ENCODE measurements around the gene TRA2A. TPM values are rescaled to one million over a fixed set of nuclear protein-coding genes. Genes with fewer than 3 reads are reported as not detected.

TRA2A gene
- total RNA-seq, 1 donor from 2014 or later: 162 TPM

- Mint-ChIP-seq H3K9me3 (no peaks in the 10 kb centered on the region), H3K36me3 (no peaks in the 10 kb centered on the region), H3K4me3 (no peak overlapping the region), H3K27me3 (ENCODE audit: low read depth) (peaks cover 2% of the 10 kb centered on the region), H3K27ac (no peak overlapping the region), H3K4me1 (no peaks in the 10 kb centered on the region)
- no peak for DNase-seq (ENCODE audit: low spot score in 2 of 2, unreplicated experiment in 2 of 2)
- TF ChIP-seq CTCF (IDR thresholded peaks at IDR 0.05; ENCODE audit: unreplicated experiment): no peak
These were observed 13.7 kb upstream of the TRA2A start for GRCh38 chr7:23545493-23545892.

GRCh38 chr7:23544913-23545354 lies 13.2 kb upstream of the TRA2A start:
- Mint-ChIP-seq H3K27ac (no peak overlapping the region), H3K4me3 (no peak overlapping the region), H3K27me3 (ENCODE audit: low read depth) (peaks cover 2% of the 10 kb centered on the region), H3K36me3 (no peaks in the 10 kb centered on the region), H3K9me3 (no peaks in the 10 kb centered on the region), H3K4me1 (no peaks in the 10 kb centered on the region)
- no peak for DNase-seq (ENCODE audit: low spot score in 2 of 2, unreplicated experiment in 2 of 2)
- no peak for TF ChIP-seq CTCF (IDR thresholded peaks at IDR 0.05; ENCODE audit: unreplicated experiment)

GRCh38 chr7:23542752-23543151 lies 11.0 kb upstream of the TRA2A start:
- Mint-ChIP-seq H3K9me3 (no peaks in the 10 kb centered on the region), H3K36me3 (no peaks in the 10 kb centered on the region), H3K27ac (no peak overlapping the region), H3K4me3 (no peak overlapping the region), H3K4me1 (no peaks in the 10 kb centered on the region), H3K27me3 (ENCODE audit: low read depth) (no peaks in the 10 kb centered on the region)
- DNase-seq (ENCODE audit: low spot score in 2 of 2, unreplicated experiment in 2 of 2): no peak
- no peak for TF ChIP-seq CTCF (IDR thresholded peaks at IDR 0.05; ENCODE audit: unreplicated experiment)

- Mint-ChIP-seq H3K36me3 (no peaks in the 10 kb centered on the region), H3K9me3 (no peaks in the 10 kb centered on the region), H3K27ac (no peak overlapping the region), H3K27me3 (ENCODE audit: low read depth) (no peaks in the 10 kb centered on the region), H3K4me1 (no peaks in the 10 kb centered on the region), H3K4me3 (no peak overlapping the region)
- no peak for DNase-seq (ENCODE audit: low spot score in 2 of 2, unreplicated experiment in 2 of 2)
- TF ChIP-seq CTCF (IDR thresholded peaks at IDR 0.05; ENCODE audit: unreplicated experiment): no peak
These were observed 7.7 kb upstream of the TRA2A start for GRCh38 chr7:23539494-23539907.

GRCh38 chr7:23538301-23538700 lies 6.5 kb upstream of the TRA2A start:
- Mint-ChIP-seq H3K4me1 (no peaks in the 10 kb centered on the region), H3K9me3 (no peaks in the 10 kb centered on the region), H3K36me3 (no peaks in the 10 kb centered on the region), H3K27ac (no peak overlapping the region), H3K27me3 (ENCODE audit: low read depth) (no peaks in the 10 kb centered on the region), H3K4me3 (no peak overlapping the region)
- no peak for DNase-seq (ENCODE audit: low spot score in 2 of 2, unreplicated experiment in 2 of 2)
- TF ChIP-seq CTCF (IDR thresholded peaks at IDR 0.05; ENCODE audit: unreplicated experiment): no peak

- H3K4me3 Mint-ChIP-seq: peak overlapping the region; percentile 49
- no peaks in the 10 kb centered on the region for H3K9me3 Mint-ChIP-seq
- peaks cover 25% of the 10 kb centered on the region for H3K4me1 Mint-ChIP-seq
- H3K36me3 Mint-ChIP-seq: no peaks in the 10 kb centered on the region
- H3K27me3 Mint-ChIP-seq (ENCODE audit: low read depth): no peaks in the 10 kb centered on the region
- peak overlapping the region; percentile 68 for H3K27ac Mint-ChIP-seq
- no peak for DNase-seq (ENCODE audit: low spot score in 2 of 2, unreplicated experiment in 2 of 2)
- TF ChIP-seq CTCF (IDR thresholded peaks at IDR 0.05; ENCODE audit: unreplicated experiment): no peak
These were observed 1.4 kb upstream of the TRA2A start for GRCh38 chr7:23533238-23533604.
